NB4 (cell line): Measurements from ENCODE around the gene VAV3.

ENCODE experiments used
- DNase-seq: peaks from one replicate; pipeline ENCODE4 v3.0.0; 2010; ENCODE audit warnings: low read depth
- H3K4me3 ChIP-seq: one replicate; pipeline ENCODE4 v1.5.1; 2011; ENCODE audit warnings: mild to moderate bottlenecking, low read depth, low read length, moderate library complexity
- MAX ChIP-seq: IDR thresholded peaks from 2 replicates; pipeline ENCODE4 v1.6.1; 2011; ENCODE audit warnings: low read depth, low read length
- MYC ChIP-seq: IDR thresholded peaks from 2 replicates; pipeline ENCODE4 v1.6.1; 2011; ENCODE audit warnings: low read depth, low read length
- POLR2A ChIP-seq: IDR thresholded peaks from 2 replicates; pipeline ENCODE4 v1.6.1; 2011; ENCODE audit warnings: mild to moderate bottlenecking; ENCODE audit not compliant: insufficient read length; ENCODE audit errors: extremely low read depth
- TF ChIP-seq, protein P1 (sequence below): IDR thresholded peaks from one replicate; pipeline ENCODE4 v1.5.1; 2012; ENCODE audit warnings: low read depth, low read length

VAV3 gene

GRCh38 chr1:107604825-107605224 lies 360.2 kb downstream of the VAV3 start:
- no peak overlapping the region for H3K4me3 ChIP-seq
- no peak for DNase-seq
- TF ChIP-seq MYC (no peak), POLR2A (no peak), MAX (no peak)
- TF ChIP-seq, protein P1, sequence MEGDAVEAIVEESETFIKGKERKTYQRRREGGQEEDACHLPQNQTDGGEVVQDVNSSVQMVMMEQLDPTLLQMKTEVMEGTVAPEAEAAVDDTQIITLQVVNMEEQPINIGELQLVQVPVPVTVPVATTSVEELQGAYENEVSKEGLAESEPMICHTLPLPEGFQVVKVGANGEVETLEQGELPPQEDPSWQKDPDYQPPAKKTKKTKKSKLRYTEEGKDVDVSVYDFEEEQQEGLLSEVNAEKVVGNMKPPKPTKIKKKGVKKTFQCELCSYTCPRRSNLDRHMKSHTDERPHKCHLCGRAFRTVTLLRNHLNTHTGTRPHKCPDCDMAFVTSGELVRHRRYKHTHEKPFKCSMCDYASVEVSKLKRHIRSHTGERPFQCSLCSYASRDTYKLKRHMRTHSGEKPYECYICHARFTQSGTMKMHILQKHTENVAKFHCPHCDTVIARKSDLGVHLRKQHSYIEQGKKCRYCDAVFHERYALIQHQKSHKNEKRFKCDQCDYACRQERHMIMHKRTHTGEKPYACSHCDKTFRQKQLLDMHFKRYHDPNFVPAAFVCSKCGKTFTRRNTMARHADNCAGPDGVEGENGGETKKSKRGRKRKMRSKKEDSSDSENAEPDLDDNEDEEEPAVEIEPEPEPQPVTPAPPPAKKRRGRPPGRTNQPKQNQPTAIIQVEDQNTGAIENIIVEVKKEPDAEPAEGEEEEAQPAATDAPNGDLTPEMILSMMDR: no peak

GRCh38 chr1:107600607-107601160 lies 364.3 kb downstream of the VAV3 start:
- TF ChIP-seq POLR2A: no peak
- H3K4me3 ChIP-seq: no peak overlapping the region
- no peak for DNase-seq

DNA sequence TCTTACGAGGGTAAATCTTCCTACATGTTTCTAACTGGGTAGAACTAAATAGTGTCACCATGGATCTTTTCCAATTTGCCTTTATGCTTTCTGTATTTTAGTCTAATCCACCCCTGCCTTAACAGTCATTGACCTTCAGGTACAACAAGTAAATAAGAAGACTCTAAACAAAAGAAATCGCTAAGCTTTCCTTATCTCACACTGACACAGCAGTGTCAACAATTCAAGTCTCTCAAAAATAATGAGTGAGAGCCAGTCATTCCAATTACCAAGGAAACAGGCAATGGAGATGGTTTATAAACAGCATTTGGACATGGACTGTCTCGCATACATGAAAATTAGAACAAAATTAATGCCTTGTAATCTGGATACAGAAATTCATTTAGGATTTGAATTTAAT lies 365.8 kb downstream of the VAV3 start:
- no peak overlapping the region for H3K4me3 ChIP-seq
- TF ChIP-seq, protein P1: no peak
- TF ChIP-seq POLR2A (no peak), MAX (no peak), MYC (no peak)
- no peak for DNase-seq

- no peak for DNase-seq
- H3K4me3 ChIP-seq: no peak overlapping the region
- TF ChIP-seq POLR2A (no peak), MAX (no peak)
Observed at GRCh38 chr1:107597290-107597689, 367.7 kb downstream of the VAV3 start.

DNA sequence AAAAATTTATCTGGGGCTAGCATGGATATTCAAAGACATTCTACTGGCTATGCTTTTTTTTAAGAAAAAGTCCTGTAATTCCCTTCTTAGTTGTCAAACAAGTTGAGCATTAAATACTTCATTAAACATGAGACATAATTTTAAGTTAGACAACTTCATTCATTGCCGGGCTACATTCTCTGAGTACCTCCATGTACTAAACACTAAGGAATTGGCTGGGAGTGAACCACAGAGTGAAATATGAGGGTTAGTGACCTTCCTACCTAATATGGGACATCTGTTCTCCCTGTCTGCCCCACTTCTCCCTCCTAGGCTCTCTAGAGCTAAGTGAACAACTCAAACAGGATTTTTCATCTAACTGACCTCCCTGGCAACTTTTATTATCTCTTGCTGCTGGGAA lies 370.4 kb downstream of the VAV3 start:
- TF ChIP-seq MAX: no peak
- no peak for TF ChIP-seq POLR2A
- no peak for TF ChIP-seq MYC
- TF ChIP-seq, protein P1: no peak
- no peak overlapping the region for H3K4me3 ChIP-seq
- DNase-seq: no peak

- H3K4me3 ChIP-seq: no peak overlapping the region
- DNase-seq: peak; percentile 12
- TF ChIP-seq POLR2A: no peak
- TF ChIP-seq MYC: no peak
- no peak for TF ChIP-seq MAX
- TF ChIP-seq, protein P1: no peak
Observed at GRCh38 chr1:107593501-107594209, 371.3 kb downstream of the VAV3 start.
